Measurements from ENCODE around the gene KLF3. TPM values are rescaled to one million over a fixed set of nuclear protein-coding genes. Genes with fewer than 3 reads are reported as not detected.

The KLF3 gene
- total and polyA plus RNA-seq, 2 of the 8 experiments (the other 6 are each of a cell fraction or from before 2014, with no cell fraction given): 8.0 to 14.9 TPM

DNA sequence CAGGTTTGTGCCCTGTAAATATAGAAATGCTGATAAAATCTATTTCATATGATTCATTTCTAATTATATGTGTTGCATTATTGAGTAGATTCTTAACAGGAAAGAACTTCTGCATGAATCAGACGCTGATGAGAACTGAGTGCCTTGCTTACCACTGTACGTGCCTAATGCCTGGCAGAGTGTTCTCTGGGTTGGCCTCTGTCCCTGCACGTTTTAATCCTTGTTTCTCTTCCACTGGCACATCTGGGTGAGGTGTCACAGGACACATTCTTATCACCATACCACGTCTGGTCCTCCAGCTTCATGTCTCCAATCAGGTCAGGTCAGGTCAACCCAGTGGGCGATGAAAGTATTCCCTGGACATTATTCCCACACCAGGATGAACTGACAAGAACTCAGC, 53.6 kb downstream of the KLF3 start (continued):
- TF ChIP-seq MAFK (IDR thresholded peaks at IDR 0.05; ENCODE audit: low read depth, low read length): no peak
- TF ChIP-seq POU5F1 (IDR thresholded peaks at IDR 0.05; ENCODE audit: low read depth, low read length): no peak
- no peak for TF ChIP-seq GABPA (IDR thresholded peaks at IDR 0.05; ENCODE audit: borderline replicate concordance, insufficient read depth, low read length)
